Prostate gland (tissue), 2 donors: ENCODE measurements around the gene B4GALT5.

Experiments
- CTCF ChIP-seq, 4 experiments: fragments of 200-600 bp in 2 of 4; fragments of 450-650 bp in 2 of 4; sonication (generic) in 2 of 4; IDR thresholded peaks; 1 replicate in 3 of 4; 2 replicates in 1 of 4; pipeline ENCODE4 v1.5.1; 2016 to 2019; ENCODE audit warnings: antibody characterized with exemption in 4 of 4, mild to moderate bottlenecking in 2 of 4, moderate library complexity in 2 of 4
- POLR2AphosphoS5 ChIP-seq: sonication (generic); formaldehyde crosslinking; IDR thresholded peaks from one replicate; pipeline ENCODE4 v1.6.1; 2017; ENCODE audit warnings: antibody characterized with exemption

- no peak for TF ChIP-seq CTCF (IDR thresholded peaks at IDR 0.05)
- no peak for TF ChIP-seq POLR2AphosphoS5
Observed at GRCh38 chr20:49751397-49751736, 37.7 kb upstream of the B4GALT5 start.
